ENCODE measurements around the gene MALL. TPM values are rescaled to one million over a fixed set of nuclear protein-coding genes. Genes with fewer than 3 reads are reported as not detected.
"Not testable (repeated sequence)": the region's sequence is repeated elsewhere in the genome, so short reads cannot be mapped to it uniquely, and the experiment has no call there.

Gene MALL
- total RNA-seq, 2 experiments from 2014 or later: not detected

- no peak overlapping the region for H3K27ac Mint-ChIP-seq
Observed at GRCh38 chr2:110107092-110108079, 8.2 kb downstream of the MALL start.

GRCh38 chr2:110106642-110107041 is 9.0 kb downstream of the MALL start:
- Mint-ChIP-seq H3K27ac (no peak overlapping the region), H3K4me3 (no peak overlapping the region), H3K27me3 (peaks cover 39% of the 10 kb centered on the region), H3K4me1 (peaks cover 14% of the 10 kb centered on the region), H3K9me3 (peaks cover 10% of the 10 kb centered on the region), H3K36me3 (peaks cover 14% of the 10 kb centered on the region)
- no peak for ATAC-seq (ENCODE audit: low read depth)
- DNase-seq: no peak
- POLR2A ChIA-PET: no interaction called here

More at GRCh38 chr2:110107092-110108079, 8.2 kb downstream of the MALL start:
- Mint-ChIP-seq H3K9me3 (peaks cover 10% of the 10 kb centered on the region), H3K36me3 (peaks cover 14% of the 10 kb centered on the region), H3K27me3 (peaks cover 46% of the 10 kb centered on the region), H3K4me3 (no peak overlapping the region), H3K4me1 (peaks cover 12% of the 10 kb centered on the region)
- DNase-seq (no peak), ATAC-seq (ENCODE audit: low read depth) (no peak)
- POLR2A ChIA-PET: no interaction called here

GRCh38 chr2:110105608-110106467 is 9.8 kb downstream of the MALL start:
- no peak for ATAC-seq (ENCODE audit: low read depth)
- DNase-seq: no peak
- Mint-ChIP-seq H3K4me3 (no peak overlapping the region), H3K36me3 (peaks cover 14% of the 10 kb centered on the region), H3K27me3 (peaks cover 36% of the 10 kb centered on the region), H3K4me1 (peaks cover 19% of the 10 kb centered on the region), H3K9me3 (peaks cover 10% of the 10 kb centered on the region), H3K27ac (no peak overlapping the region)
- POLR2A ChIA-PET: no interaction called here

GRCh38 chr2:110105183-110105582 is 10.4 kb downstream of the MALL start:
- ATAC-seq (ENCODE audit: low read depth) (no peak), DNase-seq (no peak)
- peaks cover 18% of the 10 kb centered on the region for H3K4me1 Mint-ChIP-seq
- H3K4me3 Mint-ChIP-seq: no peak overlapping the region
- POLR2A ChIA-PET: no interaction called here
- peaks cover 8% of the 10 kb centered on the region for H3K9me3 Mint-ChIP-seq
- H3K27ac Mint-ChIP-seq: no peak overlapping the region
- H3K36me3 Mint-ChIP-seq: peaks cover 13% of the 10 kb centered on the region
- peaks cover 35% of the 10 kb centered on the region for H3K27me3 Mint-ChIP-seq

GRCh38 chr2:110104025-110104771 is 11.4 kb downstream of the MALL start:
- DNase-seq (no peak), ATAC-seq (ENCODE audit: low read depth) (no peak)
- no peak overlapping the region for H3K4me3 Mint-ChIP-seq
- POLR2A ChIA-PET: no interaction called here
- no peak overlapping the region for H3K27ac Mint-ChIP-seq
- H3K36me3 Mint-ChIP-seq: peaks cover 12% of the 10 kb centered on the region
- H3K9me3 Mint-ChIP-seq: peaks cover 4% of the 10 kb centered on the region
- H3K4me1 Mint-ChIP-seq: peaks cover 10% of the 10 kb centered on the region
- peaks cover 29% of the 10 kb centered on the region for H3K27me3 Mint-ChIP-seq

- POLR2A ChIA-PET: no interaction called here
- peaks cover 23% of the 10 kb centered on the region for H3K27me3 Mint-ChIP-seq
Observed at GRCh38 chr2:110103061-110103961, 12.3 kb downstream of the MALL start.

GRCh38 chr2:110101901-110102803 is 13.5 kb downstream of the MALL start:
- POLR2A ChIA-PET: no interaction called here
- H3K27ac Mint-ChIP-seq: no peak overlapping the region

More at GRCh38 chr2:110103061-110103961, 12.3 kb downstream of the MALL start:
- H3K27ac Mint-ChIP-seq: no peak overlapping the region
- ATAC-seq (ENCODE audit: low read depth) (no peak), DNase-seq (no peak)
- H3K36me3 Mint-ChIP-seq: peaks cover 9% of the 10 kb centered on the region
- peaks cover 7% of the 10 kb centered on the region for H3K4me1 Mint-ChIP-seq
- peaks cover 3% of the 10 kb centered on the region for H3K9me3 Mint-ChIP-seq
- H3K4me3 Mint-ChIP-seq: no peak overlapping the region

GRCh38 chr2:110101280-110101844 is 14.3 kb downstream of the MALL start:
- Mint-ChIP-seq H3K4me1 (peaks cover 7% of the 10 kb centered on the region), H3K4me3 (no peak overlapping the region), H3K27ac (no peak overlapping the region), H3K9me3 (no peaks in the 10 kb centered on the region), H3K36me3 (no peaks in the 10 kb centered on the region), H3K27me3 (peaks cover 16% of the 10 kb centered on the region)
- POLR2A ChIA-PET: no interaction called here
- DNase-seq (no peak), ATAC-seq (ENCODE audit: low read depth) (peak; percentile 55)

More at GRCh38 chr2:110101901-110102803, 13.5 kb downstream of the MALL start:
- Mint-ChIP-seq H3K4me3 (no peak overlapping the region), H3K4me1 (peaks cover 7% of the 10 kb centered on the region), H3K36me3 (peaks cover 2% of the 10 kb centered on the region), H3K9me3 (no peaks in the 10 kb centered on the region), H3K27me3 (peaks cover 16% of the 10 kb centered on the region)
- no peak for DNase-seq
- ATAC-seq (ENCODE audit: low read depth): no peak

- DNase-seq; H3K4me3 Mint-ChIP-seq; ATAC-seq (ENCODE audit: low read depth); H3K9me3 Mint-ChIP-seq; POLR2A ChIA-PET; H3K27ac Mint-ChIP-seq; H3K36me3 Mint-ChIP-seq; H3K4me1 Mint-ChIP-seq: not testable (repeated sequence)
- peaks cover 13% of the 10 kb centered on the region for H3K27me3 Mint-ChIP-seq
Observed at GRCh38 chr2:110100880-110101279, 14.7 kb downstream of the MALL start.

- H3K4me1 Mint-ChIP-seq: peaks cover 7% of the 10 kb centered on the region
Observed at GRCh38 chr2:110100480-110100879, 15.1 kb downstream of the MALL start.

GRCh38 chr2:110099471-110100225 is 16.0 kb downstream of the MALL start:
- H3K9me3 Mint-ChIP-seq: no peaks in the 10 kb centered on the region
- no peak overlapping the region for H3K27ac Mint-ChIP-seq
- H3K4me1 Mint-ChIP-seq: peaks cover 7% of the 10 kb centered on the region
- no peak overlapping the region for H3K4me3 Mint-ChIP-seq
- no peaks in the 10 kb centered on the region for H3K36me3 Mint-ChIP-seq
- ATAC-seq (ENCODE audit: low read depth) (no peak), DNase-seq (no peak)
- POLR2A ChIA-PET: no interaction called here
- H3K27me3 Mint-ChIP-seq: peaks cover 13% of the 10 kb centered on the region

More at GRCh38 chr2:110100480-110100879, 15.1 kb downstream of the MALL start:
- H3K4me3 Mint-ChIP-seq: no peak overlapping the region
- H3K9me3 Mint-ChIP-seq: no peaks in the 10 kb centered on the region
- no peak for ATAC-seq (ENCODE audit: low read depth)
- H3K27me3 Mint-ChIP-seq: peaks cover 15% of the 10 kb centered on the region
- no peaks in the 10 kb centered on the region for H3K36me3 Mint-ChIP-seq
- no peak overlapping the region for H3K27ac Mint-ChIP-seq
- POLR2A ChIA-PET: no interaction called here
- no peak for DNase-seq
